ENCODE results near the gene CLSTN2.

DNA sequence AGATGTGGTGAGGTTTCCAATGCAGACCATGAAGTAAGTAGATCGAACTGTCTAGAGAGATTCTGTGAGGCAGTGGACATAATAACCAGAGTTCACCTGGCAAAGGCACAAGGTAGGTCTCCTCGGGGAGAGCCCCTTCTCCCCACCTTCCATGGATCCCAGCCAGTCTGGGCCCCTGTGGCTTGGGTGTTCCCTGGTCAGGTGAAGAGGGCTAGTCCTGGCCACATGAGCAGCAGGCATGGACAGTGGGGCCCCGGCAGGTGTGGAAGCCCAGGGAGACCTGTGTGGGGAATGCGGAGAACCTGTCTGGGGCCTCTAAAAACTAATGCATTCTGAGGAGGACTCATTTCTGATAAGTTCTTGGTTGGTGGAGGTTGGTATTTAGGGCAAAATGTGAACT lies 501.4 kb downstream of the CLSTN2 start:
- TF ChIP-seq, protein P1, sequence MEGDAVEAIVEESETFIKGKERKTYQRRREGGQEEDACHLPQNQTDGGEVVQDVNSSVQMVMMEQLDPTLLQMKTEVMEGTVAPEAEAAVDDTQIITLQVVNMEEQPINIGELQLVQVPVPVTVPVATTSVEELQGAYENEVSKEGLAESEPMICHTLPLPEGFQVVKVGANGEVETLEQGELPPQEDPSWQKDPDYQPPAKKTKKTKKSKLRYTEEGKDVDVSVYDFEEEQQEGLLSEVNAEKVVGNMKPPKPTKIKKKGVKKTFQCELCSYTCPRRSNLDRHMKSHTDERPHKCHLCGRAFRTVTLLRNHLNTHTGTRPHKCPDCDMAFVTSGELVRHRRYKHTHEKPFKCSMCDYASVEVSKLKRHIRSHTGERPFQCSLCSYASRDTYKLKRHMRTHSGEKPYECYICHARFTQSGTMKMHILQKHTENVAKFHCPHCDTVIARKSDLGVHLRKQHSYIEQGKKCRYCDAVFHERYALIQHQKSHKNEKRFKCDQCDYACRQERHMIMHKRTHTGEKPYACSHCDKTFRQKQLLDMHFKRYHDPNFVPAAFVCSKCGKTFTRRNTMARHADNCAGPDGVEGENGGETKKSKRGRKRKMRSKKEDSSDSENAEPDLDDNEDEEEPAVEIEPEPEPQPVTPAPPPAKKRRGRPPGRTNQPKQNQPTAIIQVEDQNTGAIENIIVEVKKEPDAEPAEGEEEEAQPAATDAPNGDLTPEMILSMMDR (IDR thresholded peaks at IDR 0.05; ENCODE audit: control extremely low read depth in 1 of 3, insufficient read depth in 1 of 3, low read depth in 1 of 3, low read length in 3 of 3) = no peak
- TF ChIP-seq POLR2A (IDR thresholded peaks at IDR 0.05; ENCODE audit: control extremely low read depth in 1 of 2, low read depth in 2 of 2, low read length in 2 of 2) (no peak), PHF8 (conservative IDR thresholded peaks at IDR 0.05; ENCODE audit: low read depth, low read length) (no peak), RAD21 (IDR thresholded peaks at IDR 0.05 in 1 of 2, conservative IDR thresholded peaks at IDR 0.05 in 1 of 2; ENCODE audit: low read depth in 2 of 2, low read length in 2 of 2) (no peak), KDM1A (IDR thresholded peaks at IDR 0.05; ENCODE audit: borderline replicate concordance, low read length) (no peak), EP300 (IDR thresholded peaks at IDR 0.05; ENCODE audit: borderline replicate concordance in 1 of 2, low read depth in 2 of 2, low read length in 2 of 2) (no peak), EZH2 (IDR thresholded peaks at IDR 0.05; ENCODE audit: low read depth, low read length, severe bottlenecking) (no peak), RFX5 (IDR thresholded peaks at IDR 0.05; ENCODE audit: borderline replicate concordance, low read depth, low read length) (no peak)

Measured in H1 (cell line).